Erythroblast (primary cell): ENCODE data around the gene MAN1B1.

ENCODE experiments used
- GATA1 ChIP-seq: IDR thresholded peaks from 2 replicates; pipeline ENCODE4 v1.6.1; 2011; ENCODE audit warnings: low read depth, mild to moderate bottlenecking, control low read depth, low read length, moderate library complexity
- POLR2A ChIP-seq: IDR thresholded peaks from 2 replicates; pipeline ENCODE4 v1.6.1; 2011; ENCODE audit warnings: mild to moderate bottlenecking, low read length

- no peak for TF ChIP-seq POLR2A
- TF ChIP-seq GATA1, result no peak
Measured at GRCh38 chr9:137103206-137103999, 16.6 kb downstream of the MAN1B1 start.
